HepG2 (cell line): ENCODE results near the gene IFT52. TPM values are rescaled to one million over a fixed set of nuclear protein-coding genes. Genes with fewer than 3 reads are reported as not detected.

Source experiments
- GLI4 ChIP-seq: sonication (generic); formaldehyde crosslinking; IDR thresholded peaks from 2 replicates; pipeline ENCODE4 v1.5.1; 2020; ENCODE audit warnings: missing genetic modification reagents, mild to moderate bottlenecking, moderate library complexity, borderline replicate concordance
- HES4 ChIP-seq: sonication (generic); formaldehyde crosslinking; IDR thresholded peaks from 2 replicates; pipeline ENCODE4 v1.9.0; 2021; ENCODE audit warnings: mild to moderate bottlenecking, missing genetic modification reagents, borderline replicate concordance
- KDM5A ChIP-seq: fragments of 200-600 bp; sonication (generic); IDR thresholded peaks from 2 replicates; pipeline ENCODE4 v1.7.0; 2018; ENCODE audit warnings: antibody characterized with exemption, mild to moderate bottlenecking, low read length, borderline replicate concordance
- MYNN ChIP-seq: sonication (generic); formaldehyde crosslinking; IDR thresholded peaks from 2 replicates; pipeline ENCODE4 v1.4.0; 2020; ENCODE audit warnings: mild to moderate bottlenecking, low read depth, missing genetic modification reagents
- SAFB2 ChIP-seq: sonication (generic); formaldehyde crosslinking; IDR thresholded peaks from 2 replicates; pipeline ENCODE4 v1.5.1; 2020; ENCODE audit warnings: missing genetic modification reagents, low read depth, mild to moderate bottlenecking, borderline replicate concordance
- XRCC5 ChIP-seq: fragments of 200-400 bp; formaldehyde crosslinking; optimal IDR thresholded peaks from 2 replicates; pipeline ENCODE3; 2017; ENCODE audit warnings: mild to moderate bottlenecking, low read length
- ZFP62 ChIP-seq: sonication (generic); formaldehyde crosslinking; IDR thresholded peaks from 2 replicates; pipeline ENCODE4 v1.4.0; 2020; ENCODE audit warnings: missing genetic modification reagents
- ZNF235 ChIP-seq: sonication (generic); formaldehyde crosslinking; IDR thresholded peaks from 2 replicates; pipeline ENCODE4 v1.8.1; 2023; ENCODE audit warnings: mild to moderate bottlenecking, missing genetic modification reagents, borderline replicate concordance
- ZNF331 ChIP-seq: sonication (generic); formaldehyde crosslinking; IDR thresholded peaks from 2 replicates; pipeline ENCODE4 v1.4.0; 2020; ENCODE audit warnings: missing genetic modification reagents
- ZNF619 ChIP-seq: sonication (generic); formaldehyde crosslinking; IDR thresholded peaks from 2 replicates; pipeline ENCODE4 v1.4.0; 2020; ENCODE audit warnings: mild to moderate bottlenecking, missing genetic modification reagents
- ZNF724P ChIP-seq: sonication (generic); formaldehyde crosslinking; IDR thresholded peaks from 2 replicates; pipeline ENCODE4 v1.8.0; 2022; ENCODE audit warnings: missing genetic modification reagents, borderline replicate concordance
- polyA plus RNA-seq, 8 experiments: library from polyadenylated mRNA; depleted of rRNA in 3 of 8; stranded (reverse) in 7 of 8; unstranded in 1 of 8; fragments of >200 nt; fragmentation: Illumina TruSeq in 4 of 8; extraction: Trizol in 4 of 8; gene quantifications; 2 replicates each; pipeline versions ENCODE4 v1.2.1 to v1.2.3, GENCODE V29; 2011 to 2016; ENCODE audit warnings: low read depth in 4 of 8, missing spikeins in 1 of 8, mixed read lengths in 1 of 8; ENCODE audit not compliant: insufficient read depth in 1 of 8
- total RNA-seq, 5 experiments: library from RNA; depleted of rRNA; stranded (reverse); fragments of >200 nt; fragmentation: Illumina TruSeq; extraction: Trizol; gene quantifications; 2 replicates each; pipeline ENCODE4 v1.2.3, GENCODE V29; 2016; ENCODE audit warnings: low read depth in 1 of 5
- TF ChIP-seq, protein P1 (sequence below): sonication (generic); formaldehyde crosslinking; IDR thresholded peaks from 2 replicates; pipeline ENCODE4 v1.5.0; 2020; ENCODE audit warnings: mild to moderate bottlenecking, missing genetic modification reagents, borderline replicate concordance
- TF ChIP-seq, protein P2 (sequence below): sonication (generic); formaldehyde crosslinking; IDR thresholded peaks from 2 replicates; pipeline ENCODE4 v1.5.0; 2020; ENCODE audit warnings: mild to moderate bottlenecking, missing genetic modification reagents
- TF ChIP-seq, protein P3 (sequence below): sonication (generic); formaldehyde crosslinking; conservative IDR thresholded peaks from 2 replicates; pipeline ENCODE4 v1.4.0; 2020; ENCODE audit warnings: missing genetic modification reagents
- TF ChIP-seq, protein P4 (sequence below), 2 experiments: sonication (generic) in 1 of 2; formaldehyde crosslinking in 1 of 2; IDR thresholded peaks; 2 replicates each; pipeline versions ENCODE4 v1.4.0 to v1.6.1; 2018 to 2020; ENCODE audit warnings: missing genetic modification reagents in 2 of 2, borderline replicate concordance in 1 of 2, low read depth in 1 of 2, mild to moderate bottlenecking in 1 of 2, missing biosample characterization in 1 of 2

IFT52 gene
- total and polyA plus RNA-seq, 2 of the 13 experiments (the other 11 are each of a cell fraction or from before 2014, with no cell fraction given), result 48.0 to 64.0 TPM

DNA sequence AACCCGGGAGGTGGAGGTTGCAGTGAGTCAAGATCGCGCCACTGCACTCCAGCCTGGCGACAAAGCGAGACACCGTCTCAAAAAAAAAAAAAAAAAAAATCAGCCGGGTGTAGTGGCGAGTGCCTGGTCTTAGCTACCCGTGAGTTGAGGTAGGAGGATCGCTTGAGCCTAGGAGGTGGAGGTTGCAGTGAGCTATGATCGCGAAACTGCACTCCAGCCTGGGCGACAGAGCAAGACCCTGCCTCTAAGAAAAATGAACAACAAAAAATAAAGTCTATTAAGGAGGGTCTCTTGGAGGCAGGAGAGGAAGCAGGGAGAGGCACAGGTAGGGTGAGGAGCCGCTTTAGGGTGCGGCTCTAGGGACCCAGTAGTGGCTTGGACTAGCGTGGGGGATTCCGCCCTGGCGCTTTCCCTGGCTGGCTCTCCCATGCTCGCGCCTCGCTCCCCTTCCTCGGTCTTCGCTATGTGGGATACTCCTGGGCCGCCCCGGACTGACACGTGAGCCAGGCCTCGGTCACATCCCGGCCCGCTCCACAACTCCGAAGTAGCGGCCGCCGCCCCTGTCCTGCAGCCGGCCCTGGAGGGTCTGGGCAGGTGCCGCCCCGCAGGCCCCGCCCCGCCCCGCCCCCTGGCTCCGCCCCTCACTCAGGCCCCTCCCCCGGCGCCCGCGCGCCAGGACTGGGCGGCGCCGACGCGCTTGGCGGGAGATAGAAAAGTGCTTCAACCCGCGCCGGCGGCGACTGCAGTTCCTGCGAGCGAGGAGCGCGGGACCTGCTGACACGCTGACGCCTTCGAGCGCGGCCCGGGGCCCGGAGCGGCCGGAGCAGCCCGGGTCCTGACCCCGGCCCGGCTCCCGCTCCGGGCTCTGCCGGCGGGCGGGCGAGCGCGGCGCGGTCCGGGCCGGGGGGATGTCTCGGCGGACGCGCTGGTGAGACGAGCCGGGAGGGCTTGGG, 75.9 kb downstream of the IFT52 start, which contains the start of gene MYBL2 (continued):
- TF ChIP-seq, protein P1, sequence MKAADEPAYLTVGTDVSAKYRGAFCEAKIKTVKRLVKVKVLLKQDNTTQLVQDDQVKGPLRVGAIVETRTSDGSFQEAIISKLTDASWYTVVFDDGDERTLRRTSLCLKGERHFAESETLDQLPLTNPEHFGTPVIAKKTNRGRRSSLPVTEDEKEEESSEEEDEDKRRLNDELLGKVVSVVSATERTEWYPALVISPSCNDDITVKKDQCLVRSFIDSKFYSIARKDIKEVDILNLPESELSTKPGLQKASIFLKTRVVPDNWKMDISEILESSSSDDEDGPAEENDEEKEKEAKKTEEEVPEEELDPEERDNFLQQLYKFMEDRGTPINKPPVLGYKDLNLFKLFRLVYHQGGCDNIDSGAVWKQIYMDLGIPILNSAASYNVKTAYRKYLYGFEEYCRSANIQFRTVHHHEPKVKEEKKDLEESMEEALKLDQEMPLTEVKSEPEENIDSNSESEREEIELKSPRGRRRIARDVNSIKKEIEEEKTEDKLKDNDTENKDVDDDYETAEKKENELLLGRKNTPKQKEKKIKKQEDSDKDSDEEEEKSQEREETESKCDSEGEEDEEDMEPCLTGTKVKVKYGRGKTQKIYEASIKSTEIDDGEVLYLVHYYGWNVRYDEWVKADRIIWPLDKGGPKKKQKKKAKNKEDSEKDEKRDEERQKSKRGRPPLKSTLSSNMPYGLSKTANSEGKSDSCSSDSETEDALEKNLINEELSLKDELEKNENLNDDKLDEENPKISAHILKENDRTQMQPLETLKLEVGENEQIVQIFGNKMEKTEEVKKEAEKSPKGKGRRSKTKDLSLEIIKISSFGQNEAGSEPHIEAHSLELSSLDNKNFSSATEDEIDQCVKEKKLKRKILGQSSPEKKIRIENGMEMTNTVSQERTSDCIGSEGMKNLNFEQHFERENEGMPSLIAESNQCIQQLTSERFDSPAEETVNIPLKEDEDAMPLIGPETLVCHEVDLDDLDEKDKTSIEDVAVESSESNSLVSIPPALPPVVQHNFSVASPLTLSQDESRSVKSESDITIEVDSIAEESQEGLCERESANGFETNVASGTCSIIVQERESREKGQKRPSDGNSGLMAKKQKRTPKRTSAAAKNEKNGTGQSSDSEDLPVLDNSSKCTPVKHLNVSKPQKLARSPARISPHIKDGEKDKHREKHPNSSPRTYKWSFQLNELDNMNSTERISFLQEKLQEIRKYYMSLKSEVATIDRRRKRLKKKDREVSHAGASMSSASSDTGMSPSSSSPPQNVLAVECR (CRISPR knock-in tag), result peak; percentile 97
- 0 out of 2 replicates have a peak, but pooled peaks have one; percentile 55 for TF ChIP-seq MYNN (CRISPR knock-in tag)
- no peak for TF ChIP-seq SAFB2 (CRISPR knock-in tag)
- TF ChIP-seq ZNF331, result peak; percentile 71; the same call in 1 of the 2 replicates
- TF ChIP-seq, protein P2, sequence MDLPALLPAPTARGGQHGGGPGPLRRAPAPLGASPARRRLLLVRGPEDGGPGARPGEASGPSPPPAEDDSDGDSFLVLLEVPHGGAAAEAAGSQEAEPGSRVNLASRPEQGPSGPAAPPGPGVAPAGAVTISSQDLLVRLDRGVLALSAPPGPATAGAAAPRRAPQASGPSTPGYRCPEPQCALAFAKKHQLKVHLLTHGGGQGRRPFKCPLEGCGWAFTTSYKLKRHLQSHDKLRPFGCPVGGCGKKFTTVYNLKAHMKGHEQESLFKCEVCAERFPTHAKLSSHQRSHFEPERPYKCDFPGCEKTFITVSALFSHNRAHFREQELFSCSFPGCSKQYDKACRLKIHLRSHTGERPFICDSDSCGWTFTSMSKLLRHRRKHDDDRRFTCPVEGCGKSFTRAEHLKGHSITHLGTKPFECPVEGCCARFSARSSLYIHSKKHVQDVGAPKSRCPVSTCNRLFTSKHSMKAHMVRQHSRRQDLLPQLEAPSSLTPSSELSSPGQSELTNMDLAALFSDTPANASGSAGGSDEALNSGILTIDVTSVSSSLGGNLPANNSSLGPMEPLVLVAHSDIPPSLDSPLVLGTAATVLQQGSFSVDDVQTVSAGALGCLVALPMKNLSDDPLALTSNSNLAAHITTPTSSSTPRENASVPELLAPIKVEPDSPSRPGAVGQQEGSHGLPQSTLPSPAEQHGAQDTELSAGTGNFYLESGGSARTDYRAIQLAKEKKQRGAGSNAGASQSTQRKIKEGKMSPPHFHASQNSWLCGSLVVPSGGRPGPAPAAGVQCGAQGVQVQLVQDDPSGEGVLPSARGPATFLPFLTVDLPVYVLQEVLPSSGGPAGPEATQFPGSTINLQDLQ (CRISPR knock-in tag), result peak; percentile 84; the same call in 1 of the 2 replicates
- peak; percentile 52; the same call in 1 of the 2 replicates for TF ChIP-seq GLI4 (CRISPR knock-in tag)
- TF ChIP-seq, protein P3, sequence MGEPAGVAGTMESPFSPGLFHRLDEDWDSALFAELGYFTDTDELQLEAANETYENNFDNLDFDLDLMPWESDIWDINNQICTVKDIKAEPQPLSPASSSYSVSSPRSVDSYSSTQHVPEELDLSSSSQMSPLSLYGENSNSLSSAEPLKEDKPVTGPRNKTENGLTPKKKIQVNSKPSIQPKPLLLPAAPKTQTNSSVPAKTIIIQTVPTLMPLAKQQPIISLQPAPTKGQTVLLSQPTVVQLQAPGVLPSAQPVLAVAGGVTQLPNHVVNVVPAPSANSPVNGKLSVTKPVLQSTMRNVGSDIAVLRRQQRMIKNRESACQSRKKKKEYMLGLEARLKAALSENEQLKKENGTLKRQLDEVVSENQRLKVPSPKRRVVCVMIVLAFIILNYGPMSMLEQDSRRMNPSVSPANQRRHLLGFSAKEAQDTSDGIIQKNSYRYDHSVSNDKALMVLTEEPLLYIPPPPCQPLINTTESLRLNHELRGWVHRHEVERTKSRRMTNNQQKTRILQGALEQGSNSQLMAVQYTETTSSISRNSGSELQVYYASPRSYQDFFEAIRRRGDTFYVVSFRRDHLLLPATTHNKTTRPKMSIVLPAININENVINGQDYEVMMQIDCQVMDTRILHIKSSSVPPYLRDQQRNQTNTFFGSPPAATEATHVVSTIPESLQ, result 0 out of 2 replicates have a peak, but pooled peaks have one; percentile 25
- TF ChIP-seq XRCC5, result peak; percentile 49
- 0 out of 2 replicates have a peak, but pooled peaks have one; percentile 38 for TF ChIP-seq ZNF724P (CRISPR knock-in tag)
- peak; percentile 79; the same call in 1 of the 2 replicates for TF ChIP-seq ZNF235 (CRISPR knock-in tag)
- 0 out of 2 replicates have a peak, but pooled peaks have one; percentile 81 for TF ChIP-seq ZNF619
- TF ChIP-seq, protein P4, sequence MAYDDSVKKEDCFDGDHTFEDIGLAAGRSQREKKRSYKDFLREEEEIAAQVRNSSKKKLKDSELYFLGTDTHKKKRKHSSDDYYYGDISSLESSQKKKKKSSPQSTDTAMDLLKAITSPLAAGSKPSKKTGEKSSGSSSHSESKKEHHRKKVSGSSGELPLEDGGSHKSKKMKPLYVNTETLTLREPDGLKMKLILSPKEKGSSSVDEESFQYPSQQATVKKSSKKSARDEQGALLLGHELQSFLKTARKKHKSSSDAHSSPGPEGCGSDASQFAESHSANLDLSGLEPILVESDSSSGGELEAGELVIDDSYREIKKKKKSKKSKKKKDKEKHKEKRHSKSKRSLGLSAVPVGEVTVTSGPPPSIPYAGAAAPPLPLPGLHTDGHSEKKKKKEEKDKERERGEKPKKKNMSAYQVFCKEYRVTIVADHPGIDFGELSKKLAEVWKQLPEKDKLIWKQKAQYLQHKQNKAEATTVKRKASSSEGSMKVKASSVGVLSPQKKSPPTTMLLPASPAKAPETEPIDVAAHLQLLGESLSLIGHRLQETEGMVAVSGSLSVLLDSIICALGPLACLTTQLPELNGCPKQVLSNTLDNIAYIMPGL (CRISPR knock-in tag; IDR thresholded peaks at IDR 0.05; ENCODE audit: borderline replicate concordance in 1 of 2, low read depth in 1 of 2), result 0 out of 4 replicates have a peak, but pooled peaks have one; percentile 18 to 29
- TF ChIP-seq HES4 (CRISPR knock-in tag), result no peak; the same call in 1 of the 2 replicates
- TF ChIP-seq KDM5A, result no peak
- TF ChIP-seq ZFP62, result no peak
